Right atrium auricular region (tissue), 2 donors: ENCODE measurements around the gene HYCC1. TPM values are rescaled to one million over a fixed set of nuclear protein-coding genes. Genes with fewer than 3 reads are reported as not detected.
"Not testable (repeated sequence)": the region's sequence is repeated elsewhere in the genome, so short reads cannot be mapped to it uniquely, and the experiment has no call there.

Experiments used
- DNase-seq: peaks from one replicate; pipeline ENCODE4 v3.0.0-alpha.2; 2019; ENCODE audit warnings: low spot score
- H3K27ac ChIP-seq, 2 donors: fragments of 200-600 bp; sonication (generic); 1 replicate in 1 of 2; 2 replicates in 1 of 2; pipeline ENCODE4 v1.5.1; 2016 to 2019
- H3K27me3 ChIP-seq, 2 donors: fragments of 200-600 bp; sonication (generic); one replicate each; pipeline versions ENCODE4 v1.5.1 to v1.6.0; 2017 to 2019
- H3K36me3 ChIP-seq: fragments of 200-600 bp; sonication (generic); one replicate; pipeline ENCODE4 v1.5.1; 2016
- H3K4me1 ChIP-seq, 2 donors: fragments of 200-600 bp; sonication (generic); one replicate each; pipeline versions ENCODE4 v1.5.1 to v1.6.0; 2017 to 2019
- H3K4me3 ChIP-seq, 2 donors: fragments of 200-600 bp; sonication (generic); 1 replicate in 1 of 2; 2 replicates in 1 of 2; pipeline ENCODE4 v1.5.1; 2017 to 2019; ENCODE audit warnings: mild to moderate bottlenecking in 1 of 2, moderate library complexity in 1 of 2
- H3K9me3 ChIP-seq, 2 donors: fragments of 200-600 bp; sonication (generic); one replicate each; pipeline ENCODE4 v1.5.1; 2019
- CTCF ChIP-seq, 2 donors: fragments of 200-600 bp; sonication (generic); IDR thresholded peaks; one replicate each; pipeline ENCODE4 v1.5.1; 2019; ENCODE audit warnings: antibody characterized with exemption in 2 of 2
- total RNA-seq, 2 donors: library from RNA; depleted of rRNA; stranded (reverse); fragments of >200 nt; gene quantifications; one replicate each; pipeline ENCODE4 v1.1.0, GENCODE V29; 2016

The HYCC1 gene
- total RNA-seq, 2 donors from 2014 or later, result 26.1 to 40.8 TPM

GRCh38 chr7:23044581-23044980 lies 30.7 kb upstream of the HYCC1 start:
- H3K4me3 ChIP-seq, result no peak overlapping the region
- H3K27ac ChIP-seq, result no peak overlapping the region
- TF ChIP-seq CTCF (IDR thresholded peaks at IDR 0.05), result no peak
- H3K36me3 ChIP-seq, result no peaks in the 10 kb centered on the region
- H3K27me3 ChIP-seq, result no peaks in the 10 kb centered on the region
- no peak for DNase-seq
- no peaks in the 10 kb centered on the region for H3K4me1 ChIP-seq
- no peaks in the 10 kb centered on the region for H3K9me3 ChIP-seq

GRCh38 chr7:23043441-23043840 lies 29.5 kb upstream of the HYCC1 start:
- H3K36me3 ChIP-seq, result no peaks in the 10 kb centered on the region
- no peak overlapping the region for H3K27ac ChIP-seq
- no peaks in the 10 kb centered on the region for H3K27me3 ChIP-seq
- DNase-seq, result no peak
- TF ChIP-seq CTCF (IDR thresholded peaks at IDR 0.05), result no peak
- H3K9me3 ChIP-seq, result no peaks in the 10 kb centered on the region
- no peaks in the 10 kb centered on the region for H3K4me1 ChIP-seq
- H3K4me3 ChIP-seq, result no peak overlapping the region

- H3K27ac ChIP-seq, result not testable (repeated sequence)
Observed at GRCh38 chr7:23039674-23040073, 25.7 kb upstream of the HYCC1 start.

GRCh38 chr7:23035542-23036371 lies 21.8 kb upstream of the HYCC1 start:
- DNase-seq, result not testable (repeated sequence)

More at GRCh38 chr7:23039674-23040073, 25.7 kb upstream of the HYCC1 start:
- H3K9me3 ChIP-seq, H3K4me3 ChIP-seq, H3K27me3 ChIP-seq, DNase-seq, H3K36me3 ChIP-seq, H3K4me1 ChIP-seq: not testable (repeated sequence)

GRCh38 chr7:23027261-23027660 lies 13.3 kb upstream of the HYCC1 start:
- Histone ChIP-seq H3K9me3 (no peaks in the 10 kb centered on the region), H3K4me1 (no peaks in the 10 kb centered on the region), H3K4me3 (no peak overlapping the region), H3K36me3 (no peaks in the 10 kb centered on the region), H3K27me3 (no peaks in the 10 kb centered on the region), H3K27ac (no peak overlapping the region)
- no peak for TF ChIP-seq CTCF (IDR thresholded peaks at IDR 0.05)
- DNase-seq, result no peak

More at GRCh38 chr7:23035542-23036371, 21.8 kb upstream of the HYCC1 start:
- not testable (repeated sequence) for H3K36me3 ChIP-seq, H3K27me3 ChIP-seq, H3K4me3 ChIP-seq, H3K4me1 ChIP-seq, H3K9me3 ChIP-seq, H3K27ac ChIP-seq

GRCh38 chr7:23026164-23026563 lies 12.2 kb upstream of the HYCC1 start:
- DNase-seq, result no peak
- Histone ChIP-seq H3K36me3 (no peaks in the 10 kb centered on the region), H3K9me3 (no peaks in the 10 kb centered on the region), H3K27ac (no peak overlapping the region), H3K4me3 (no peak overlapping the region), H3K4me1 (no peaks in the 10 kb centered on the region), H3K27me3 (no peaks in the 10 kb centered on the region)
- TF ChIP-seq CTCF (IDR thresholded peaks at IDR 0.05), result no peak

GRCh38 chr7:23024454-23024853 lies 10.5 kb upstream of the HYCC1 start:
- Histone ChIP-seq H3K4me3 (no peak overlapping the region), H3K27ac (no peak overlapping the region), H3K4me1 (no peaks in the 10 kb centered on the region), H3K27me3 (no peaks in the 10 kb centered on the region), H3K9me3 (no peaks in the 10 kb centered on the region), H3K36me3 (no peaks in the 10 kb centered on the region)
- no peak for DNase-seq
- TF ChIP-seq CTCF (IDR thresholded peaks at IDR 0.05), result no peak
